HFF-Myc (cell line): ENCODE results near the gene ZNF507.
A peak's percentile ranks its signal among the peaks of the same experiment; 100 is the strongest.

Experiments used
- DNase-seq: peaks from one replicate; pipeline ENCODE4 v3.0.0-alpha.2; 2011; ENCODE audit warnings: low read depth; ENCODE audit errors: extremely low read depth
- H3K4me3 ChIP-seq: replicated peaks from 2 replicates; pipeline ENCODE4 v1.5.1; 2011; ENCODE audit warnings: low read depth, mild to moderate bottlenecking, control low read depth, low read length
- CTCF ChIP-seq: IDR thresholded peaks from 2 replicates; pipeline ENCODE4 v1.5.1; 2012; ENCODE audit warnings: mild to moderate bottlenecking, low read depth, low read length, control low read depth; ENCODE audit errors: missing control alignments

Gene ZNF507

DNA sequence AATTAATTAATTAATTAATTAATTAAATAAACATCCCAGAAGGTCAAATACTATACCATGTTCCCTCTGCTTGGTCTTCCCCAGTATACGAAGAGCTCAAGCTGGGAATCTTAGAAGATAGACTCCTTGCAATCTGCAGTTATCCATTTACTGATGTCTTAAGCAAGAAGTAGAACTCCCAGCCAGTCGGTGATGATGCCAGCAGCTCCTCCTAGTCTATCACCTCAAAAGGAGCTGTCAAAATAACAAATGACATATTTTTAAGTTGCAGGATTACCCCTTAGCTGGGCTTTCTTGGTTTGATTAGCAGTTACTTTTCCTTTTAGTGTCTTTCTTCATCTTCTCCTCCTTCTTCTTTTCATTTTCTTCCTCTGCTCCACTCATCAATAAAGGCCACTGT is 6.0 kb upstream of the ZNF507 start:
- no peak for DNase-seq
- no peak for TF ChIP-seq CTCF
- no peak overlapping the region for H3K4me3 ChIP-seq

GRCh38 chr19:32339988-32340874 is 5.2 kb upstream of the ZNF507 start:
- peak; percentile 72 for TF ChIP-seq CTCF
- H3K4me3 ChIP-seq, result no peak overlapping the region
- no peak for DNase-seq

DNA sequence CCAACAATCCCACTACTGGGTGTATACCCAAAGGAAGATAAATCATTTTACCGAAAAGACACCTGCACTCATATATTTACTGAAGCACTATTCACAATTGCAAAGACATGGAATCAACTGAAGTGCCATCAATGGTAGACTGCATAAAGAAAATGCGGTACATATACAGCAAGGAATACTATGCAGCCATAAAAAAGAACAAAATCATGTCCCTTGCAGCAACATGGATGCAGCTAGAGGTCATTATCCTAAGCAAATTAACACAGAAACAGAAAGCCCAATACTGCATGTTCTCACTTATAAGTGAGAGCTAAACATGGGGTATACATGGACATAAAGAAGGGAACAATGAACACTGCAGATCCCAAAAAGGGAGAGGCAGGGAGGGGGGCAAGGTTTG is 2.7 kb upstream of the ZNF507 start:
- no peak for DNase-seq
- TF ChIP-seq CTCF, result no peak
- no peak overlapping the region for H3K4me3 ChIP-seq

GRCh38 chr19:32343550-32344262 is 1.7 kb upstream of the ZNF507 start:
- no peak for TF ChIP-seq CTCF
- H3K4me3 ChIP-seq, result no peak overlapping the region
- no peak for DNase-seq

DNA sequence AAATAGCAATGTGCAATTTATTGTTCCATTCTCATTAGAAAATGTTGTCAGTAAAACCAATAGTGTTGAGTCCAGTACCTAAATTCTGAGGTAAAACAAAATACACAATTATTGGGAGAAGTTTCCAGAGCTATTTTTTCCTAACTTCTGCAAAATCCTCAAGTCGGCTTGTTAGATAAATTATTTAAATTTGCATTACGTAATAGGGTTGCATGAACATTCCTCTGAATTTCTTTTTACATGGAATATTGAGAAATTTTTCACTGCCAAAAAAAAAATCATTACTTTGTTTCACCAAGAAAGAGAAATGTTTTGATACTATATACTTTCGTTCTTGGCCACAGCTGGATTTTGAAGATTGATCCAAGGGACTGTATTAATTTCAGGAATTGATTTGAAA is 1.5 kb downstream of the ZNF507 start:
- TF ChIP-seq CTCF, result no peak
- DNase-seq, result no peak
- H3K4me3 ChIP-seq, result peak overlapping the region; percentile 81

DNA sequence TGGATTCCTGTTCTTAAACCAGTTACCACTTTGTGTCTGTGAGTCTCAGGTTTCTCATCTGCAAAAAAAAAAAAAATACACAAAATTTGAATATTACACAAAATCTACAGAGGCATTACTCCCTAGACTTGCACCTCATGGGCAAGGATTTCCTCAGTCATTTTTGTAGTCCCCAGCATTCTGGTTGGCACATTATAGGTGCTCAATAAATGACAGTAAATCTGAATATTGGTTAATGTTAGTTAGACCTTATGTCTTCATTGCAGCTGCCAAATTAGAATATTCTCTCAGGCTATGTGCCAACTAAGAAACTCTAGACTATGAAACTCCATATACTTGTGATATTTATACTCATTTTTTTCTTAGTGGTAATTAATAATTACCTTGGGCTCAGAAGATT is 2.2 kb downstream of the ZNF507 start:
- no peak for DNase-seq
- TF ChIP-seq CTCF, result no peak
- H3K4me3 ChIP-seq, result peak overlapping the region; percentile 81
